Epithelial cell of prostate (primary cell): ENCODE data around the gene IREB2.

ENCODE experiments used
- DNase-seq: peaks from one replicate; pipeline ENCODE4 v3.0.0-alpha.2; 2011; ENCODE audit warnings: low read depth, low spot score
- H3K27ac ChIP-seq: fragments of 450-650 bp; 2 replicates; pipeline ENCODE4 v1.5.1; 2017; ENCODE audit warnings: mild to moderate bottlenecking

Gene IREB2, protein sequence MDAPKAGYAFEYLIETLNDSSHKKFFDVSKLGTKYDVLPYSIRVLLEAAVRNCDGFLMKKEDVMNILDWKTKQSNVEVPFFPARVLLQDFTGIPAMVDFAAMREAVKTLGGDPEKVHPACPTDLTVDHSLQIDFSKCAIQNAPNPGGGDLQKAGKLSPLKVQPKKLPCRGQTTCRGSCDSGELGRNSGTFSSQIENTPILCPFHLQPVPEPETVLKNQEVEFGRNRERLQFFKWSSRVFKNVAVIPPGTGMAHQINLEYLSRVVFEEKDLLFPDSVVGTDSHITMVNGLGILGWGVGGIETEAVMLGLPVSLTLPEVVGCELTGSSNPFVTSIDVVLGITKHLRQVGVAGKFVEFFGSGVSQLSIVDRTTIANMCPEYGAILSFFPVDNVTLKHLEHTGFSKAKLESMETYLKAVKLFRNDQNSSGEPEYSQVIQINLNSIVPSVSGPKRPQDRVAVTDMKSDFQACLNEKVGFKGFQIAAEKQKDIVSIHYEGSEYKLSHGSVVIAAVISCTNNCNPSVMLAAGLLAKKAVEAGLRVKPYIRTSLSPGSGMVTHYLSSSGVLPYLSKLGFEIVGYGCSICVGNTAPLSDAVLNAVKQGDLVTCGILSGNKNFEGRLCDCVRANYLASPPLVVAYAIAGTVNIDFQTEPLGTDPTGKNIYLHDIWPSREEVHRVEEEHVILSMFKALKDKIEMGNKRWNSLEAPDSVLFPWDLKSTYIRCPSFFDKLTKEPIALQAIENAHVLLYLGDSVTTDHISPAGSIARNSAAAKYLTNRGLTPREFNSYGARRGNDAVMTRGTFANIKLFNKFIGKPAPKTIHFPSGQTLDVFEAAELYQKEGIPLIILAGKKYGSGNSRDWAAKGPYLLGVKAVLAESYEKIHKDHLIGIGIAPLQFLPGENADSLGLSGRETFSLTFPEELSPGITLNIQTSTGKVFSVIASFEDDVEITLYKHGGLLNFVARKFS

DNA sequence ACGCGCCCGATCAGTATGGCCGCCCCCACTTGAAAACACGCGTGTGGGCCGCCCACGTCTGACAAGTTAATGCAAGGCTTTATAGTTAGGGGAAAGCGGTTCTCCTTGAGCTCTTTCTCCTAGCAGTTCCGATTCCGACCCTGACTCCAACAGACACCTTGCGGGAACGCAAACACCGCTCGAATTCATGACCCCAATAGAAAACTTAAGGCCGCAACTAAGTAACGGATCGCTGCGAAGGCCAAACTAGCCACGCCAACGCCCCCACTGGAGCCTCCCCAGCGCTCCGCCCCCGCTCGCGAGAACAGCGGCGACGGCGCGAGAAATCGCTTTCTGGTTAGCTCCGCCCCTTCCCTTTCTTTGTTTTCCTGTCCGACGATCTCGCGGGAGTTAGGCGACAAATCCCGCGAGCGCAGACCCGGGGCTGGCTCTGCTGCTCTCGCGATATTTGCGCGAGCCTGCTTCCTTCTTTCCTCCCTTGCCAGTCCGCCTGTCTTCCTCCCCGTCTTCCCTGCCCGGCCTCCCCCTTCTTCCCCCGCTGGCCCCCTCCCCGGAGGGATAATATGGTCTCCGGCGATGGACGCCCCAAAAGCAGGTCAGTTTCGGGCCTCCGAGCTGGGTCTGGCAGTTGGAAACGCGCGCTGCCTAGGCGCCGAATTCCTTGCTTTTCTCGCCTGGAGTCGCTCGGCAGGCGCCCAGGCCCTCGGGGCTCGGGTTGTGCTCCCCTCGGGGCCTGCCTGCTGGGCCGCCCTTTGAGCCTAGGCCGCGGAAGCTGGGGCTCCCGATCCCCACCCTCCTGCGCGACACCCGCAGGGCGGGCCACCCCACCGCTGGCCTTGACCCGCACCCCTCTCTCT is at the start of gene IREB2:
IREB2 (plus strand) TSS at position 455 of the 857 bp plus-strand sequence; CDS start at position 577, 122 bp downstream.
- peak; percentile 79 for DNase-seq
- H3K27ac ChIP-seq = peak within 1 kb of the TSS; percentile 61

- no peak for DNase-seq
- no peak overlapping the region for H3K27ac ChIP-seq
Measured at GRCh38 chr15:78388865-78389264, 49.2 kb upstream of the IREB2 start.

GRCh38 chr15:78389322-78389721 is 48.7 kb upstream of the IREB2 start:
- no peak for DNase-seq
- H3K27ac ChIP-seq = no peak overlapping the region

DNA sequence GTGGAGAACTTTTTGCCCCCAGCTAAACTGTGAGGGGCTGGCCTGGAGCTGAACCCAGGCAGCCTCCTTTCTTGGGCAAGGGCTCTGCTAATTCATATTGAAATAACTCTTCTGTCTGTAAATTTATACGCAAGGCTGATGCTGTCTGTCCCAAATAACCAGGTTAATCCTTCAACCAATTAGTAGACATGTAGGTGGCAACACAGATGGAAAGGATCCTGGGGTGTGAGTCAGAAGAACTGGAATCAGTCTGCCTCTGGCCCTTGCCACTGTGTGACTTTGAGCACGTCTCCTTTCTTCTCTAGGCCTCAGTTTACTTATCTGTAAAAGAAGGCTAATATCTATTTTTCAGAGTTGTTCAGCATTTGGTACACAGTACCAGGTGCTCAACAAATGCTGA is 48.3 kb upstream of the IREB2 start:
- H3K27ac ChIP-seq = no peak overlapping the region
- no peak for DNase-seq

GRCh38 chr15:78390242-78390641 is 47.8 kb upstream of the IREB2 start:
- DNase-seq = no peak
- no peak overlapping the region for H3K27ac ChIP-seq

- no peak for DNase-seq
- H3K27ac ChIP-seq = no peak overlapping the region
Measured at GRCh38 chr15:78390826-78391225, 47.2 kb upstream of the IREB2 start.

DNA sequence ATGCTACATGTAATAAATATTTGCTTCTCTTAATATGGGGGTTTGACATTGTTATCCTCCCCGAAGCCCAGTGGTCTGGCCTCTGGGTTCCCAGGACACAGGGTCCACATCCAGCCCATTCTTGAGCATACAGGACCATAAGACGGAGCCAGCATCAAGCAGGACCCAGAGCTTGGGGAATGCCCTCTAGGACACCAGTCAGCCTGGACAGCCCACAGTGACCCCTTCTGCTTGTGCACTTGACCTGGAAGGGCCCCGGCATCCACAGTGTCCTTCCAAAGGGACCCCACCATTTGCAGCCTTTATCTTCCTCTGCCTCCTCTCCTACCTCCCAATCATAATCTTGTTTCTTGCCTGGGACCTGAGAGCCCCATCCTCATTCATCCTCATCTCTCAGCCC is 46.2 kb upstream of the IREB2 start:
- no peak for DNase-seq
- no peak overlapping the region for H3K27ac ChIP-seq

GRCh38 chr15:78392430-78392829 is 45.6 kb upstream of the IREB2 start:
- DNase-seq = peak; percentile 20
- no peak overlapping the region for H3K27ac ChIP-seq

GRCh38 chr15:78393137-78393536 is 44.9 kb upstream of the IREB2 start:
- H3K27ac ChIP-seq = no peak overlapping the region
- DNase-seq = no peak

- DNase-seq = no peak
- no peak overlapping the region for H3K27ac ChIP-seq
Measured at GRCh38 chr15:78394026-78394425, 44.0 kb upstream of the IREB2 start.

- no peak for DNase-seq
- H3K27ac ChIP-seq = no peak overlapping the region
Measured at GRCh38 chr15:78394981-78395616, 42.9 kb upstream of the IREB2 start.

- no peak overlapping the region for H3K27ac ChIP-seq
- DNase-seq = no peak
Measured at GRCh38 chr15:78396186-78396814, 41.7 kb upstream of the IREB2 start.

DNA sequence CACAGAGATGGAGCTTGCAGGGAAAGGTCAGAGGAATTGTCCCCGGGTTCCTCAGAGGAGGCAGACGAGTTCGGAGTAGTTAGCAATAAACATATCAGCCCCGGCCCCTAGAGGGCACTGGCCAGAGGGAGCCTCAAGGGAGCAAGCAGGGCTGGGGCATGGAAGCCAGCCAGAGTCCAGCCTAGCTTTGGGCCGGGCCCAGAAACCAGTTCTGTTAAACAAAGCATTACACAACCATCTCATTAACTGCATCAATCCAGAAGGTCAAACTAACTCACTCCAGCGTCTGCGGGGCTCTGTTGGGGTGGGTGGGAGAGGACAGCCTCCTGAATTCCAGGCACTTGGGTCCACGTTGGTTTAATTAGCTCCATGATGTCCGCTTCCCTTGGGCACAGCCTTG is 41.0 kb upstream of the IREB2 start:
- no peak for DNase-seq
- no peak overlapping the region for H3K27ac ChIP-seq

DNA sequence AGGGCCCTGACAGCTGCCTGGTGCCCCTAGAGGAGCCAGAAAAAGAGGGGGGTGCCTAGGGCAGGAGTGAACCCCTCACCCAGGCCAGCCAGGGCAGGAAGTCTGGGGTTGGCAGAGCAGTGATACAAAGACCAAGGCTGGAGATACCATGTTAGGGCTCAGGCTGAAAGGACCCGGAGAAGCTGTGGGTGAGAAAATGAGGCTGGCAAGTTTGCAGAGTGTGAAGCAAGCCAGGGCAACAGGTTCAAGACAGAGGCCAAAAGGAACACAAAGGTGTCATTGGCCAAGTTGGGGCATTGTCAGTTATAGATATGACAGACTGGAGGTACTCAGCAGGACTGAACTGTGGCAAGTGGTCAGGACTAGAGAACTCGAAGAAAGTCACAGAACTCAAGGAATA is 40.6 kb upstream of the IREB2 start:
- DNase-seq = no peak

DNA sequence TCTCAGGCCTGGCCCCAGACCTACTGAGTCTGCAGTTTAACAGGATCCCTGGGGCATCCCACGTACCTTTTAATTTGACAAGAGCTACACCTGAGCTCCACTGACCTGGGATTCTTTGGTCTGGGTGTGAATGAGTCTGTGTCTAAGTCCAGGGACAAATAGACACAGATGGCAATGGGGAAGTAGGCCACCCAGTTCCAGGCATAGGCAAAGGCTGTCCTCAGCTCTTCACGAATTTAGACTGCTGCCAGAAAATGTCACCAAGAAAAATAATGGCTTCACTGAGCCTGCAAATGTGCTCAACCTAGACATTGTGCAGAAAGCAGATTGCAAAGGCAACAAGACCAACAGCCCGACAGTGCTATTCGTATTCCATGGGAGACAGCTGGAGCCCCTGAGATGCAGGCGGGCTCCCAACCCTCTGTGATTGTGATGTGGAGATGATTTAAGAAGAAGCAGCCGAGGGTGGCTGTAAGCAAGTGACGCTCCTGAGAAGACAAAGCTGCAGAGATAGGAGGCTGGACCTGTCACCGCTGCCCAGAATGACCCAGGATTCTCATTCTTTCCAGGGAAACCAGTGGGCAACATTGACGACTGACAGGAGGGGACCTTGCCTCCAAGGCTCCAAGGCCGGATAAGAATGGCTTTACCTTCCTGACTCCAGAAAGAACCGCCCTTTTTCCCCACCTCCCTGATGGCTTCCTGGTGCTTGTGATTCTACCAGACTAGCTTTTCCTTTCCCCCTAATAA is 39.8 kb upstream of the IREB2 start:
- no peak for DNase-seq
- H3K27ac ChIP-seq = no peak overlapping the region

More for the DNA sequence above, 40.6 kb upstream of the IREB2 start:
- no peak overlapping the region for H3K27ac ChIP-seq

DNA sequence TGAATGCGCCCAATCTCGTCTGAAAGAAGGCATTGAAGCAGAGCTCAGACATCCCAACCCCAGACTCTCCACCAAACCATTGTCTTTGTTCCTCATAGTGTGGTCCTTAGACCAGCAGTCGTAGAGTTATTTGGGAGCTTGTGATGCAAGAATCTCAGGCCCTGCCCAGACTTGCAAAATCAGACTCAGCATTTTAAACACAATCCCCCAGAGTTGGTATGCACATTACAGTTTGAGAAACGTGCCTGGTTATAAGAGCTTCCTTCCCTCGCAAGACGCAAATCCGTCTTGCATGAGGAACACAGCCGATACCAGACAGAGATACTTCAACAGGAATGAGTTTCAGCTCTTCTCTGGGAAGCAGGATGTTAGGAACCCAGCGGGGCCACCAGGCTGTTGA is 38.9 kb upstream of the IREB2 start:
- no peak for DNase-seq
- H3K27ac ChIP-seq = no peak overlapping the region

- no peak for DNase-seq
- no peak overlapping the region for H3K27ac ChIP-seq
Measured at GRCh38 chr15:78402061-78402610, 35.9 kb upstream of the IREB2 start.

DNA sequence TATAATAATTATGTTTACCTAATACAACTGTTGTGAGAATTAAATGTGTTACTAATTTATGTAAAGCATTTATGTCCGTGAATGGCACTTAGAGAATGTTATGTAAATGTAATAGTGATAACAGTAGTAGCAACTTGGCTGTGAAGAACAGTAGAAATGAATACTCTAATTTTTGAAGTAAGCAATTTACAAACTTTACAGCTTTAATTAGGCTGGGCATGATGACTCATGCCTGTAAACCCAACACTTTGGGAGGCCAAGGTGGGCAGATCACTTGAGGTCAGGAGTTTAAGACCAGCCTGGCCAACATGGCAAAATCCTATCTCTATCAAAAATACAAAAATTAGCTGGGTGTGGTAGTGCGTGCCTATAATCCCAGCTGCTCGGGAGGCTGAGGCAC is 33.9 kb upstream of the IREB2 start:
- H3K27ac ChIP-seq = no peak overlapping the region
- no peak for DNase-seq
